ENCODE results near the gene XRCC6. TPM values are rescaled to one million over a fixed set of nuclear protein-coding genes. Genes with fewer than 3 reads are reported as not detected.

XRCC6 gene
- total and polyA plus RNA-seq, 12 donors, result 122 to 498 (median 240) TPM

DNA sequence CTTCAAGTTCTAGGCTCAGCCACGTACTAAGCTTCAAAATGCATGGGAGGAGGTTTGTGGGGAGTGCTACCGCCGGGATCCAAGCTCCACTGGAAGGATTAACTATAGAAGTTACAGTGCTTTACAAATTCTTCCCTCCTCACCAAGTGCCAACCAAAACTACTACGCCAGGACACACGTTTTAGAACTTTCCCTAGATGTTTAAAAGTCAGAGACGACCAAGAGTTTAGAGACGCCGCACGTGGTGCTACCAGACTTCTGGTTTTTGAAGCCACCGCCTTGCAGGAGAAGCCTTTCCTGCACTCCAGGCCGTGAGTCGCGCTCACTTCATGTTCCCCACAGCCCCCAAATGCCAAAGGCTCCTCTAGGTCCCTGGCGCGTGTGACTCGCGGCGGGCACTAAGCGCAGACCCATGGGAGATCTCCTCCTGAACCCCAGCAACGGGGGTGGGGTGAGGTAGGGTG, 66.8 kb downstream of the XRCC6 start:
- no peaks in the 10 kb centered on the region for H3K36me3 ChIP-seq (replicated peaks in 1 of 2)
- WGBS, 4 donors, result 0 to 2% (median 1%) methylated on average over 11 to 20 of the region's 20 CpGs
- intact Hi-C loops (cut with DNase I), result loop anchor here in 1 of 2 donors (5.0 kb wide), 1 partner anchor 384 kb away; the partner anchor contains the start of genes NAGA and PHETA2

DNA sequence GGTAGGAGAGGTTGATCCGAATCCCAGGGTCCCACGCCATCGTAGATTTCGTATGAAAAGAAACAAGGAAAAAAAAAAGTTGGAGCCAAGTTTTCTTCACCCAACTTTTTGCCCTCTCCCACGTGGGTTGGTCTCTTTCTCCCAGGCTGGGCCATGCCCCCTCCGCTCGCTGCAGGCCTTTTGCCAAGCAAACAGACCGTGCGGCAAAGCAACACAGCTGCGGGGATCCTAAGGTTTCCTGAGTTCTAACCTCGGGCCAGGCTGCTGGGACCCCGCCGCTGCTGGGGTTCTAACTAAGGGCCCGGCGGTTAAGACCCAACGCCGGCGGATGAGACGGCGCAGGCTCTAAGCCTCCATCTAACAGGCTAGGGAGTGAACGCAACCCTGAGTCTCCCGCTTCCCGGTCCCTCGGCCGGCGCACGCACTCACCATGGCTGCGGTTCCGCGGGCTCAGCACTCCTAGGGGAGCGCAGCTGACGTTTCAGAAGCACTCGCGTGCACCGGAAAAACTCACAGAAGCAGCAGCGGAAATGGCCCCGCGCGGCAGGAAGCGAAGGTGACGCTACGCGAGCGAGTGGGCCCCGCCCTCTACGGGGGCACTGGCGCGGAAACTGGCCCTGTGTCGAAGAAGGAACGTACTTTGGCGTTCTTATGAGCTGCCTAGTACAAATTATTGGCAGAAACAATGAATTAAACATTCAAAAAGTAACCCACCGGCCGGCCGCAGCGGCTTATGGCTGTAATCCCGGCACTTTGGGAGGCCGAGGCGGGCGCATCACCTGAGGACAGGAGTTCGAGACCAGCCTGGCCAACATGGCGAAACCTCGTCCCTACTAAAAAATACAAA, 67.5 kb downstream of the XRCC6 start, which contains the start of gene SNU13:
SNU13 (minus strand) TSS at position 503 of the 847 bp plus-strand sequence; CDS start at position 432, 71 bp downstream.
- Histone ChIP-seq H3K27ac (peak within 1 kb of the TSS; percentile 89 to 99 (median 97)), H3K4me3 (peak within 1 kb of the TSS; percentile 52 to 87 (median 76)), H3K36me3 (replicated peaks in 1 of 2) (no peaks in the 10 kb centered on the region), H3K27me3 (no peaks in the 10 kb centered on the region), H3K9me3 (replicated peaks in 1 of 3) (no peaks in the 10 kb centered on the region), H3K4me1 (replicated peaks in 1 of 2) (peaks cover 16 to 18% of the 10 kb centered on the region in 2 donors)
- TF ChIP-seq, protein P1, sequence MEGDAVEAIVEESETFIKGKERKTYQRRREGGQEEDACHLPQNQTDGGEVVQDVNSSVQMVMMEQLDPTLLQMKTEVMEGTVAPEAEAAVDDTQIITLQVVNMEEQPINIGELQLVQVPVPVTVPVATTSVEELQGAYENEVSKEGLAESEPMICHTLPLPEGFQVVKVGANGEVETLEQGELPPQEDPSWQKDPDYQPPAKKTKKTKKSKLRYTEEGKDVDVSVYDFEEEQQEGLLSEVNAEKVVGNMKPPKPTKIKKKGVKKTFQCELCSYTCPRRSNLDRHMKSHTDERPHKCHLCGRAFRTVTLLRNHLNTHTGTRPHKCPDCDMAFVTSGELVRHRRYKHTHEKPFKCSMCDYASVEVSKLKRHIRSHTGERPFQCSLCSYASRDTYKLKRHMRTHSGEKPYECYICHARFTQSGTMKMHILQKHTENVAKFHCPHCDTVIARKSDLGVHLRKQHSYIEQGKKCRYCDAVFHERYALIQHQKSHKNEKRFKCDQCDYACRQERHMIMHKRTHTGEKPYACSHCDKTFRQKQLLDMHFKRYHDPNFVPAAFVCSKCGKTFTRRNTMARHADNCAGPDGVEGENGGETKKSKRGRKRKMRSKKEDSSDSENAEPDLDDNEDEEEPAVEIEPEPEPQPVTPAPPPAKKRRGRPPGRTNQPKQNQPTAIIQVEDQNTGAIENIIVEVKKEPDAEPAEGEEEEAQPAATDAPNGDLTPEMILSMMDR (IDR thresholded peaks at IDR 0.05), result peak in 3 of 6 experiments; percentile 10 to 27 (median 16)
- TF ChIP-seq POLR2A (IDR thresholded peaks at IDR 0.05), result peak in 1 of 2 donors; percentile 81
- DNase-seq, result peak; percentile 90 to 97 (median 92)
- intact Hi-C loops (cut with DNase I), result loop anchor here in 1 of 2 donors (5.0 kb wide), 1 partner anchor 384 kb away; the partner anchor contains the start of genes NAGA and PHETA2
- 0 to 1% (median 1%) methylated on average over 29 to 62 of the region's 62 CpGs for WGBS, 4 donors

More for the DNA sequence above, 66.8 kb downstream of the XRCC6 start:
- no peaks in the 10 kb centered on the region for H3K9me3 ChIP-seq (replicated peaks in 1 of 3)
- peak overlapping the region; percentile 52 to 87 (median 76) for H3K4me3 ChIP-seq
- no peaks in the 10 kb centered on the region for H3K27me3 ChIP-seq
- TF ChIP-seq, protein P1 (IDR thresholded peaks at IDR 0.05), result no peak
- no peak for TF ChIP-seq POLR2A (IDR thresholded peaks at IDR 0.05)
- H3K27ac ChIP-seq, result peak overlapping the region; percentile 89 to 99 (median 97)
- H3K4me1 ChIP-seq (replicated peaks in 1 of 2), result peaks cover 16 to 18% of the 10 kb centered on the region in 2 donors
- DNase-seq, result peak in 6 of 7 donors; percentile 41 to 63 (median 52)

DNA sequence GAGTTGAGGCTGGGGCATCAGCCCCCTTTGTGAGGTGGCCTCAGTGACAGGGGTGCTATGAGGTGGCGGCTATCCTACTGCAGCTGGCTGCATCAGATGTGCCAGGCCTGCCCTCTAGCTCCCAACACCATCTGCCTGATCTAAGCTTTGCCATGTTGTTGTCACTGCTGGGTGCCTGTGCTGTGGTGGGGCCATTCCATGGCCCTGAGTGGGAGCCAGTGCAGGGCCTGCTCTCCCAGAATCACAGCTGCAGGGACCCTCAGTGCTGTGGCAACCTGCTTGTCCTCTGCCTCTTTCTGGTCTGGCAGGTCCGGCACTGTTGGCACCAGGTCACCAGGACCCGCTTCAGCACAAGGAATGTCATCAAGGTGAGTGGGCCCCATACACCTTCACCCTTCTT, 69.4 kb downstream of the XRCC6 start:
- intact Hi-C loops (cut with DNase I), result no loop called here

More for the DNA sequence above, 69.4 kb downstream of the XRCC6 start:
- no peaks in the 10 kb centered on the region for H3K27me3 ChIP-seq
- TF ChIP-seq, protein P1 (IDR thresholded peaks at IDR 0.05), result no peak
- no peak for TF ChIP-seq POLR2A (IDR thresholded peaks at IDR 0.05)
- no peak overlapping the region for H3K4me3 ChIP-seq
- no peaks in the 10 kb centered on the region for H3K36me3 ChIP-seq (replicated peaks in 1 of 2)
- DNase-seq, result no peak
- H3K9me3 ChIP-seq (replicated peaks in 1 of 3), result no peaks in the 10 kb centered on the region
- 80 to 100% (median 93%) methylated on average over 1 to 3 of the region's 3 CpGs for WGBS, 4 donors
- H3K27ac ChIP-seq, result no peak overlapping the region
- H3K4me1 ChIP-seq (replicated peaks in 1 of 2), result peaks cover 16 to 18% of the 10 kb centered on the region in 2 donors

All from adrenal gland (tissue), 12 donors.